Measurements from ENCODE around the gene ANKRD22. TPM values are rescaled to one million over a fixed set of nuclear protein-coding genes. Genes with fewer than 3 reads are reported as not detected.

ANKRD22 gene
- total and polyA plus RNA-seq, 2 of the 8 experiments (the other 6 are each of a cell fraction or from before 2014, with no cell fraction given), result 0.68 TPM; not detected in 1

DNA sequence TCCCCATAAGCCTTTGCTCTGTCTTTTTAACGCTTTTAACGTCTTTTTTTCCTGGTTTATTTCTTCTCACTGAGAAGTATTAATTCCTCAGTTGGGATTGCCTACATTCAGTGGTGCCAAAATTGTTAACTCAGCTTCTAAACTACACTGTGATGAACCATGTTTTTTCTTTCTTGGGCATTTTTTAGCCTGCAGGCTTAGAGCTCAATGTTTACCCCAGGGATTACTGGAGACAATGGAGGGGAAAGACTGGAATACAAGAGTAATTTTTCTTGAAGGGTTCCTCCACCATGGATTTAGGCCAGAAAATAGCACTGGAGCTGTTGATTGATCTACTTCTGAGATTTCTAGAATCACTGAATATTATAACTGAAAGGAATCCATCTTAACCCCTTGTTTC lies 48.2 kb upstream of the ANKRD22 start:
- no peak overlapping the region for H3K14ac ChIP-seq (ENCODE audit: insufficient read length)
- ChIA-PET CTCF (ENCODE audit: partially characterized antibody) (interaction anchor here (0.6 to 6.3 kb wide), 8 partner anchors 33 to 314 kb away, joined by 3 to 45 read pairs (median 3); partner anchors contain the start of gene ANKRD22), POLR2A (ENCODE audit: partially characterized antibody) (no interaction called here)
- no peak overlapping the region for H4K91ac ChIP-seq (replicated peaks; ENCODE audit: insufficient read length, low read length)
- no peak overlapping the region for H3K9ac ChIP-seq (replicated peaks in 1 of 4; ENCODE audit: extremely low read depth in 1 of 4, low read depth in 3 of 4, low read length in 3 of 4)
- no peaks in the 10 kb centered on the region for H3K36me3 ChIP-seq (ENCODE audit: control insufficient read depth in 2 of 4, insufficient read depth in 4 of 4, low read length in 3 of 4)
- H2AK5ac ChIP-seq (ENCODE audit: low read depth, low read length), result no peak overlapping the region
- no peaks in the 10 kb centered on the region for H3K79me1 ChIP-seq (ENCODE audit: low read depth, low read length)
- H3K27me3 ChIP-seq (replicated peaks in 1 of 4; ENCODE audit: control insufficient read depth in 3 of 4, extremely low read depth in 1 of 4, insufficient read depth in 3 of 4, low read length in 3 of 4), result no peaks in the 10 kb centered on the region
- no peaks in the 10 kb centered on the region for H3K23me2 ChIP-seq (ENCODE audit: low read depth, low read length)
- H3K4ac ChIP-seq (replicated peaks; ENCODE audit: insufficient read length, low read depth, low read length), result no peak overlapping the region
- WGBS, 2 experiments (ENCODE audit: extremely low coverage in 1 of 2, insufficient coverage in 1 of 2, insufficient read length in 1 of 2, insufficient replicate concordance in 2 of 2, low coverage in 1 of 2, low lambda C conversion rate in 2 of 2, missing lambda C conversion rate in 1 of 2), result 79% methylated on average over 2 of the region's 2 CpGs; no CpG with 5 or more reads in 1 of the 2 experiments
- H3K4me3 ChIP-seq (ENCODE audit: extremely low read depth in 1 of 4, insufficient read depth in 2 of 4, low read depth in 3 of 4, low read length in 4 of 4), result no peak overlapping the region
- H2BK5ac ChIP-seq (ENCODE audit: low read depth, low read length), result no peak overlapping the region
- no peak overlapping the region for H2AFZ ChIP-seq (ENCODE audit: low read length)
- H2BK20ac ChIP-seq (ENCODE audit: low read length), result no peak overlapping the region
- H3K18ac ChIP-seq (ENCODE audit: extremely low read depth, low read length), result no peak overlapping the region
- H3K79me2 ChIP-seq (ENCODE audit: control insufficient read depth in 1 of 2, insufficient read depth in 2 of 2, low read length in 2 of 2), result no peaks in the 10 kb centered on the region
- no peak overlapping the region for H2BK120ac ChIP-seq (replicated peaks; ENCODE audit: low read depth, low read length)
- no peak overlapping the region for H2BK15ac ChIP-seq (ENCODE audit: low read length)
- no peak for DNase-seq (ENCODE audit: low read depth in 1 of 2, low spot score in 2 of 2)
- no peak overlapping the region for H3K27ac ChIP-seq (ENCODE audit: low read depth, low read length)
- no peak overlapping the region for H4K5ac ChIP-seq (ENCODE audit: insufficient read length, low read depth, low read length)
- TF ChIP-seq SP2 (IDR thresholded peaks at IDR 0.05; ENCODE audit: low read length), result no peak
- no peak for TF ChIP-seq SP4 (IDR thresholded peaks at IDR 0.05; ENCODE audit: low read length)
- no peak for TF ChIP-seq YY1 (IDR thresholded peaks at IDR 0.05; ENCODE audit: low read depth, low read length)
- no peak for TF ChIP-seq POU5F1 (IDR thresholded peaks at IDR 0.05; ENCODE audit: low read depth, low read length)
- no peak for TF ChIP-seq JUN (IDR thresholded peaks at IDR 0.05; ENCODE audit: low read depth, low read length)
- no peak for TF ChIP-seq SIN3A (conservative IDR thresholded peaks at IDR 0.05 in 1 of 2, IDR thresholded peaks at IDR 0.05 in 1 of 2; ENCODE audit: low read depth in 1 of 2, low read length in 2 of 2)
- no peak for TF ChIP-seq SAP30 (IDR thresholded peaks at IDR 0.05; ENCODE audit: insufficient read depth, insufficient replicate concordance, low read length)
- TF ChIP-seq BRCA1 (IDR thresholded peaks at IDR 0.05; ENCODE audit: low read depth, low read length), result no peak
- TF ChIP-seq, protein P1, sequence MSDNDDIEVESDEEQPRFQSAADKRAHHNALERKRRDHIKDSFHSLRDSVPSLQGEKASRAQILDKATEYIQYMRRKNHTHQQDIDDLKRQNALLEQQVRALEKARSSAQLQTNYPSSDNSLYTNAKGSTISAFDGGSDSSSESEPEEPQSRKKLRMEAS (IDR thresholded peaks at IDR 0.05), result no peak
- no peak overlapping the region for H3K23ac ChIP-seq (ENCODE audit: insufficient read length)
- H4K8ac ChIP-seq (ENCODE audit: extremely low read depth, insufficient read depth, low read length), result no peak overlapping the region
- peaks cover 0 to 3% (median 0%) of the 10 kb centered on the region in 4 experiments; a peak in 2 of 7 replicates for H3K4me1 ChIP-seq (replicated peaks in 1 of 4; ENCODE audit: control insufficient read depth in 3 of 4, insufficient read depth in 4 of 4, low read length in 3 of 4)
- no peak overlapping the region for H2BK12ac ChIP-seq (ENCODE audit: low read depth, low read length)
- H3K56ac ChIP-seq (replicated peaks; ENCODE audit: insufficient read length, low read depth, low read length), result no peak overlapping the region
- H3K9me3 ChIP-seq (ENCODE audit: insufficient read depth in 2 of 2, low read depth in 1 of 2, low read length in 1 of 2), result no peaks in the 10 kb centered on the region
- no peak overlapping the region for H3K4me2 ChIP-seq (ENCODE audit: insufficient read depth in 1 of 2, low read depth in 2 of 2, low read length in 2 of 2)
- no peaks in the 10 kb centered on the region for H4K20me1 ChIP-seq (replicated peaks in 1 of 2; ENCODE audit: control insufficient read depth in 1 of 2, insufficient read depth in 2 of 2, low read length in 2 of 2)
- no peak for FAIRE-seq
